Tibial nerve (tissue), 4 donors: ENCODE data around the gene MTNR1A. TPM values are rescaled to one million over a fixed set of nuclear protein-coding genes. Genes with fewer than 3 reads are reported as not detected.

Source experiments
- DNase-seq, 2 donors: peaks; one replicate each; pipeline ENCODE4 v3.0.0-alpha.2; 2019; ENCODE audit warnings: low spot score in 2 of 2
- H3K27ac ChIP-seq, 4 donors: fragments of 200-600 bp; sonication (generic) in 3 of 4; one replicate each; pipeline ENCODE4 v1.5.1; 2017 to 2019; ENCODE audit warnings: mild to moderate bottlenecking in 1 of 4
- H3K27me3 ChIP-seq, 2 donors: fragments of 200-600 bp; sonication (generic) in 1 of 2; one replicate each; pipeline versions ENCODE4 v1.5.1 to v1.6.0; 2017 to 2019
- H3K36me3 ChIP-seq, 3 donors: fragments of 200-600 bp; sonication (generic); one replicate each; pipeline ENCODE4 v1.5.1; 2018 to 2019
- H3K4me1 ChIP-seq, 4 donors: fragments of 200-600 bp; sonication (generic) in 3 of 4; one replicate each; pipeline ENCODE4 v1.5.1; 2017 to 2019
- H3K4me3 ChIP-seq, 4 donors: fragments of 200-600 bp; sonication (generic) in 3 of 4; one replicate each; pipeline ENCODE4 v1.5.1; 2017 to 2019; ENCODE audit warnings: mild to moderate bottlenecking in 1 of 4, moderate library complexity in 1 of 4
- H3K9me3 ChIP-seq, 4 donors: fragments of 200-600 bp; sonication (generic) in 3 of 4; one replicate each; pipeline ENCODE4 v1.5.1; 2017 to 2019
- EP300 ChIP-seq, 2 donors: sonication (generic); formaldehyde crosslinking; IDR thresholded peaks; one replicate each; pipeline ENCODE4 v1.6.1; 2017; ENCODE audit warnings: antibody characterized with exemption in 2 of 2, mild to moderate bottlenecking in 1 of 2
- POLR2A ChIP-seq, 2 donors: fragments of 450-650 bp; IDR thresholded peaks; one replicate each; pipeline ENCODE4 v1.6.1; 2017; ENCODE audit warnings: antibody characterized with exemption in 2 of 2, mild to moderate bottlenecking in 2 of 2, moderate library complexity in 2 of 2
- WGBS, 2 donors: methylation state at CpG; one replicate each; pipeline ENCODE4 v1.1.5; 2018; 5-methylcytosine and 5-hydroxymethylcytosine counted together
- small RNA-seq: library from RNA; depleted of rRNA; stranded (forward); fragments of <200 nt; gene quantifications from one replicate; pipeline ENCODE3, GENCODE V24; 2016
- total RNA-seq, 4 donors: library from RNA; depleted of rRNA; stranded (reverse); fragments of >200 nt; gene quantifications; one replicate each; pipeline ENCODE4 v1.1.0, GENCODE V29; 2016
- TF ChIP-seq, protein P1 (sequence below), 5 experiments: fragments of 200-600 bp in 3 of 5; fragments of 450-650 bp in 2 of 5; sonication (generic) in 3 of 5; IDR thresholded peaks; one replicate each; pipeline ENCODE4 v1.5.1; 2016 to 2019; ENCODE audit warnings: antibody characterized with exemption in 5 of 5, mild to moderate bottlenecking in 3 of 5, moderate library complexity in 2 of 5

MTNR1A gene
- total RNA-seq, 4 donors from 2014 or later, result not detected

DNA sequence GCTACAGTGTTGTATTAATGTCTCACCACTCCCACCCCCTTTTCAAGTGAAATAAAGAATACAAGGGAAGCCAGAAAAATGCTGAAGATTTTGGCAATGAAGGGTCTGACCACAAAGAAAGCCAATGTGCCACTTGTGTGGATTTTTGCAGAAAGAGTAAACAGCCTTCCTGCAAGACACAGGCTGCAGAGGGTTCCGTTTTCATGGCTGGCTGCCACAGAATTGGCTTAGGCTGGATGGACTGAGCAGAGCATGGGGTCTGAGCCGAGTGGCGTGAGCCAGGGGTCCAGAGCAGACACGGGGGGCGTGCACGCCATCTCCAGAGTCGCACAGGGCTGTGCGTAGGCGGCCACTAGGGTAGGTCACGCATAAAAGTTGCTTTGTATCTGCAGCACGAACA, 69.2 kb downstream of the MTNR1A start:
- Histone ChIP-seq H3K27ac (peak overlapping the region in 1 of 4 donors; percentile 82), H3K4me3 (peak overlapping the region; percentile 28 to 51 (median 35)), H3K36me3 (no peaks in the 10 kb centered on the region), H3K9me3 (peaks cover 0 to 5% (median 0%) of the 10 kb centered on the region in 4 donors), H3K4me1 (peaks cover 0 to 8% (median 0%) of the 10 kb centered on the region in 4 donors), H3K27me3 (no peaks in the 10 kb centered on the region)
- WGBS, 2 donors, result 11% methylated on average over 11 of the region's 11 CpGs
- no peak for DNase-seq
- TF ChIP-seq POLR2A (IDR thresholded peaks at IDR 0.05) (no peak), EP300 (IDR thresholded peaks at IDR 0.05) (no peak)
- TF ChIP-seq, protein P1, sequence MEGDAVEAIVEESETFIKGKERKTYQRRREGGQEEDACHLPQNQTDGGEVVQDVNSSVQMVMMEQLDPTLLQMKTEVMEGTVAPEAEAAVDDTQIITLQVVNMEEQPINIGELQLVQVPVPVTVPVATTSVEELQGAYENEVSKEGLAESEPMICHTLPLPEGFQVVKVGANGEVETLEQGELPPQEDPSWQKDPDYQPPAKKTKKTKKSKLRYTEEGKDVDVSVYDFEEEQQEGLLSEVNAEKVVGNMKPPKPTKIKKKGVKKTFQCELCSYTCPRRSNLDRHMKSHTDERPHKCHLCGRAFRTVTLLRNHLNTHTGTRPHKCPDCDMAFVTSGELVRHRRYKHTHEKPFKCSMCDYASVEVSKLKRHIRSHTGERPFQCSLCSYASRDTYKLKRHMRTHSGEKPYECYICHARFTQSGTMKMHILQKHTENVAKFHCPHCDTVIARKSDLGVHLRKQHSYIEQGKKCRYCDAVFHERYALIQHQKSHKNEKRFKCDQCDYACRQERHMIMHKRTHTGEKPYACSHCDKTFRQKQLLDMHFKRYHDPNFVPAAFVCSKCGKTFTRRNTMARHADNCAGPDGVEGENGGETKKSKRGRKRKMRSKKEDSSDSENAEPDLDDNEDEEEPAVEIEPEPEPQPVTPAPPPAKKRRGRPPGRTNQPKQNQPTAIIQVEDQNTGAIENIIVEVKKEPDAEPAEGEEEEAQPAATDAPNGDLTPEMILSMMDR (IDR thresholded peaks at IDR 0.05), result no peak

- Histone ChIP-seq H3K4me1 (peaks cover 0 to 8% (median 0%) of the 10 kb centered on the region in 4 donors), H3K27me3 (no peaks in the 10 kb centered on the region), H3K27ac (peak overlapping the region in 2 of 4 donors; percentile 56 to 82), H3K36me3 (no peaks in the 10 kb centered on the region), H3K4me3 (peak overlapping the region; percentile 28 to 51 (median 35)), H3K9me3 (peaks cover 0 to 5% (median 0%) of the 10 kb centered on the region in 4 donors)
- 11 to 23% methylated on average over 14 of the region's 14 CpGs for WGBS, 2 donors
- DNase-seq, result peak in 1 of 2 donors; percentile 6
- TF ChIP-seq EP300 (IDR thresholded peaks at IDR 0.05) (no peak), POLR2A (IDR thresholded peaks at IDR 0.05) (no peak)
- TF ChIP-seq, protein P1 (IDR thresholded peaks at IDR 0.05), result no peak
Observed at GRCh38 chr4:186485561-186486062, 69.8 kb downstream of the MTNR1A start.

DNA sequence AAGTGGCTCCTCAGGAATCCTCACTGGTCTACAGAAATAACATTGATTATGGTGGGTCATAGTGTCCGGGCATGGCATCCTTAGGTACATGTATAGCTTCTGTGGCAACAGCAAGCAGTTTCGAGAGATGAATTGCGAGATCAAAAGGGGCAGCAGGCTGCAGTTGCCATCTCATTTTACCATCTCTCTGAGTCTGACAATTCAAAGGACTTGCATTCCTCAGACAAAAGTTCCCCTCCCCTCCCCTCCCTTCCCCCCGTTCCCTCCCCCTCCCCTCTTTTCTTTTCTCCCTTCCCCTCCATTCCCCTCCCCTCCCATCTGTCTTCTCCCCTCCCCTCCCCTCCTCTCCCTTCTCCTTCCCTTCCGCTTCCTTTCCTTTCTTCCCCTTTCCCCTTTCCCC, 70.2 kb downstream of the MTNR1A start:
- TF ChIP-seq, protein P1 (IDR thresholded peaks at IDR 0.05), result no peak
- TF ChIP-seq EP300 (IDR thresholded peaks at IDR 0.05) (no peak), POLR2A (IDR thresholded peaks at IDR 0.05) (no peak)
- no peaks in the 10 kb centered on the region for H3K36me3 ChIP-seq
- WGBS, 2 donors, result 29 to 33% methylated on average over 5 of the region's 5 CpGs
- peaks cover 0 to 8% (median 0%) of the 10 kb centered on the region in 4 donors for H3K4me1 ChIP-seq
- H3K9me3 ChIP-seq, result peaks cover 0 to 5% (median 0%) of the 10 kb centered on the region in 4 donors
- DNase-seq, result no peak
- H3K27me3 ChIP-seq, result no peaks in the 10 kb centered on the region
- H3K27ac ChIP-seq, result peak overlapping the region in 2 of 4 donors; percentile 56 to 82
- H3K4me3 ChIP-seq, result peak overlapping the region; percentile 28 to 51 (median 35)

DNA sequence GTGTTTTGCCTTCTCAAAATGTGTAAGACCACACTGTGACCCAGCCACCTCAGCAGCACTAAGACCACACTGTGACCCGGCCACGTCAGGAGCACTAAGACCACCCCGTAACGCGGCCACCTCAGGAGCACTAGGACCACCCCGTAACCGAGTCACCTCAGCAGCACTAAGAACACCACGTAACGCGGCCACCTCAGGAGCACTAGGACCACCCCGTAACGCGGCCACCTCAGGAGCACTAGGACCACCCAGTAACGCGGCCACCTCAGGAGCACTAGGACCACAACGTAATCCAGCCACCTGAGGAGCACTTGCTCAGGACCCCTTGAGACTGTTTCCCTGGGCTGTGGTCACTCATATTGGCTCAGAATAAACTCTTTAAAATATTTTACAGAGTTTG, 71.7 kb downstream of the MTNR1A start:
- H3K27ac ChIP-seq, result no peak overlapping the region
- no peak for DNase-seq

More for the DNA sequence above, 71.7 kb downstream of the MTNR1A start:
- WGBS, 2 donors, result 95% methylated on average over 16 of the region's 16 CpGs
- peaks cover 0 to 8% (median 0%) of the 10 kb centered on the region in 4 donors for H3K4me1 ChIP-seq
- H3K27me3 ChIP-seq, result no peaks in the 10 kb centered on the region
- no peak overlapping the region for H3K4me3 ChIP-seq
- TF ChIP-seq, protein P1 (IDR thresholded peaks at IDR 0.05), result no peak
- TF ChIP-seq EP300 (IDR thresholded peaks at IDR 0.05), result no peak
- TF ChIP-seq POLR2A (IDR thresholded peaks at IDR 0.05), result no peak
- no peaks in the 10 kb centered on the region for H3K36me3 ChIP-seq
- no peaks in the 10 kb centered on the region for H3K9me3 ChIP-seq

Small RNAs within 50 kb of the gene (small RNA-seq; reads per million reads assigned to genes)
- not detected for gene RNU6-1055P

Other genes with a start within 250 kb of the MTNR1A start
- gene FAT1, start 168.3 kb upstream of the MTNR1A start, total RNA-seq, result 100 to 1,000 TPM in 1 of 4 donors, 10 to 100 TPM in 3; 85.2 to 119 (median 91.6) TPM